ENCODE data around the gene ATM. TPM values are rescaled to one million over a fixed set of nuclear protein-coding genes. Genes with fewer than 3 reads are reported as not detected.

The ATM gene
- total RNA-seq (45.6 and 62.7 TPM in 2 replicates), polyA plus RNA-seq (17.8 and 19.0 TPM in 2 replicates)

GRCh38 chr11:108222574-108223347, at the start of gene ATM, which contains the start of gene NPAT:
TSS of gene ATM (plus strand) at chr11:108223067. CDS start at chr11:108227625, 4,558 bp downstream.
TSS of gene NPAT (minus strand) at chr11:108222638. CDS start at chr11:108222536, 102 bp downstream.
- Histone ChIP-seq H3K27me3 (no peaks in the 10 kb centered on the region), H3K4me3 (peak within 1 kb of the TSS; percentile 72), H3K36me3 (no peaks in the 10 kb centered on the region), H3K27ac (peak within 1 kb of the TSS; percentile 92), H3K9me3 (ENCODE audit: low read depth) (no peaks in the 10 kb centered on the region), H3K4me1 (ENCODE audit: low read depth) (peaks cover 20% of the 10 kb centered on the region)
- TF ChIP-seq, protein P1, sequence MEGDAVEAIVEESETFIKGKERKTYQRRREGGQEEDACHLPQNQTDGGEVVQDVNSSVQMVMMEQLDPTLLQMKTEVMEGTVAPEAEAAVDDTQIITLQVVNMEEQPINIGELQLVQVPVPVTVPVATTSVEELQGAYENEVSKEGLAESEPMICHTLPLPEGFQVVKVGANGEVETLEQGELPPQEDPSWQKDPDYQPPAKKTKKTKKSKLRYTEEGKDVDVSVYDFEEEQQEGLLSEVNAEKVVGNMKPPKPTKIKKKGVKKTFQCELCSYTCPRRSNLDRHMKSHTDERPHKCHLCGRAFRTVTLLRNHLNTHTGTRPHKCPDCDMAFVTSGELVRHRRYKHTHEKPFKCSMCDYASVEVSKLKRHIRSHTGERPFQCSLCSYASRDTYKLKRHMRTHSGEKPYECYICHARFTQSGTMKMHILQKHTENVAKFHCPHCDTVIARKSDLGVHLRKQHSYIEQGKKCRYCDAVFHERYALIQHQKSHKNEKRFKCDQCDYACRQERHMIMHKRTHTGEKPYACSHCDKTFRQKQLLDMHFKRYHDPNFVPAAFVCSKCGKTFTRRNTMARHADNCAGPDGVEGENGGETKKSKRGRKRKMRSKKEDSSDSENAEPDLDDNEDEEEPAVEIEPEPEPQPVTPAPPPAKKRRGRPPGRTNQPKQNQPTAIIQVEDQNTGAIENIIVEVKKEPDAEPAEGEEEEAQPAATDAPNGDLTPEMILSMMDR (IDR thresholded peaks at IDR 0.05; ENCODE audit: low read depth, low read length), result peak; percentile 85
- DNase-seq (ENCODE audit: low read depth in 1 of 2, low spot score in 1 of 2), result peak; percentile 99 to 100

- no peaks in the 10 kb centered on the region for H3K27me3 ChIP-seq
- peaks cover 34% of the 10 kb centered on the region for H3K36me3 ChIP-seq
- H3K4me1 ChIP-seq (ENCODE audit: low read depth), result no peaks in the 10 kb centered on the region
- TF ChIP-seq, protein P1 (IDR thresholded peaks at IDR 0.05; ENCODE audit: low read depth, low read length), result no peak
- DNase-seq (ENCODE audit: low read depth in 1 of 2, low spot score in 1 of 2), result no peak
- no peak overlapping the region for H3K4me3 ChIP-seq
- H3K9me3 ChIP-seq (ENCODE audit: low read depth), result no peaks in the 10 kb centered on the region
- H3K27ac ChIP-seq, result no peak overlapping the region
Measured at GRCh38 chr11:108177570-108177969, 45.3 kb upstream of the ATM start.

- Histone ChIP-seq H3K4me1 (ENCODE audit: low read depth) (no peaks in the 10 kb centered on the region), H3K9me3 (ENCODE audit: low read depth) (no peaks in the 10 kb centered on the region), H3K27me3 (no peaks in the 10 kb centered on the region), H3K4me3 (no peak overlapping the region), H3K36me3 (peaks cover 33% of the 10 kb centered on the region), H3K27ac (no peak overlapping the region)
- TF ChIP-seq, protein P1 (IDR thresholded peaks at IDR 0.05; ENCODE audit: low read depth, low read length), result no peak
- no peak for DNase-seq (ENCODE audit: low read depth in 1 of 2, low spot score in 1 of 2)
Measured at GRCh38 chr11:108193725-108194124, 29.1 kb upstream of the ATM start.

- H3K9me3 ChIP-seq (ENCODE audit: low read depth), result no peaks in the 10 kb centered on the region
- no peak for DNase-seq (ENCODE audit: low read depth in 1 of 2, low spot score in 1 of 2)
- H3K36me3 ChIP-seq, result peaks cover 19% of the 10 kb centered on the region
- no peak overlapping the region for H3K27ac ChIP-seq
- no peaks in the 10 kb centered on the region for H3K4me1 ChIP-seq (ENCODE audit: low read depth)
- no peaks in the 10 kb centered on the region for H3K27me3 ChIP-seq
- TF ChIP-seq, protein P1 (IDR thresholded peaks at IDR 0.05; ENCODE audit: low read depth, low read length), result no peak
- H3K4me3 ChIP-seq, result no peak overlapping the region
Measured at GRCh38 chr11:108196901-108197300, 26.0 kb upstream of the ATM start.

DNA sequence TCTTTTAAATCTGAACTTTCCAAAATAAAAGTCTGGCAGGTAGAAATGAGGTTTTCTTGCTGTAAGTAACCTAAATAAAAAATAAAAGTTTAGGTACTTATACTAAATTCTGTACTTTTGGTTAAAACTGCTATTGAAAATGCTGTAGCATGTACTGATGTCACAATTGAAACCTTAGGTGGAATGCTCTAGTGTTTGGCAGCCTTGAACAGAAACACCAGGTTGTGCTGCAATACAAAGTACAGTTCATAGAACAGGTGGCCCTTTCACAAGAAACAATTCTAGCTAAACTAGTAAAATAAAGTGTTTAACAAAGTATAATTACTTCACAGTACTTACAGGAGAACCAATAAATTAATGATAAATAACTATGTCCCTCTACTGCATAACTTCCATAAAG, 25.5 kb upstream of the ATM start:
- Histone ChIP-seq H3K36me3 (peaks cover 14% of the 10 kb centered on the region), H3K4me3 (no peak overlapping the region), H3K27ac (no peak overlapping the region), H3K9me3 (ENCODE audit: low read depth) (no peaks in the 10 kb centered on the region), H3K4me1 (ENCODE audit: low read depth) (no peaks in the 10 kb centered on the region), H3K27me3 (no peaks in the 10 kb centered on the region)
- TF ChIP-seq, protein P1 (IDR thresholded peaks at IDR 0.05; ENCODE audit: low read depth, low read length), result no peak
- DNase-seq (ENCODE audit: low read depth in 1 of 2, low spot score in 1 of 2), result no peak
